ENCODE results near the gene NANS.
"Not testable (repeated sequence)": the region's sequence is repeated elsewhere in the genome, so short reads cannot be mapped to it uniquely, and the experiment has no call there.

NANS gene

GRCh38 chr9:98128316-98128715, 71.8 kb downstream of the NANS start:
- no peak for DNase-seq (ENCODE audit: insufficient read length, low spot score)
- no peak for FAIRE-seq

- peak; percentile 50 for DNase-seq (ENCODE audit: insufficient read length, low spot score)
- FAIRE-seq: peak; percentile 74
Observed at GRCh38 chr9:98129451-98129881, 72.9 kb downstream of the NANS start.

GRCh38 chr9:98130060-98130459, 73.5 kb downstream of the NANS start:
- not testable (repeated sequence) for DNase-seq (ENCODE audit: insufficient read length, low spot score); FAIRE-seq

- DNase-seq (ENCODE audit: insufficient read length, low spot score): no peak
- FAIRE-seq: no peak
Observed at GRCh38 chr9:98130576-98131228, 74.2 kb downstream of the NANS start.

GRCh38 chr9:98132158-98132557, 75.6 kb downstream of the NANS start:
- DNase-seq (ENCODE audit: insufficient read length, low spot score): no peak

More at GRCh38 chr9:98132158-98132557, 75.6 kb downstream of the NANS start:
- FAIRE-seq: no peak

Measured in GM19239 (cell line).